Muscle of back (tissue), 11 donors: ENCODE results near the gene KCNQ2. TPM values are rescaled to one million over a fixed set of nuclear protein-coding genes. Genes with fewer than 3 reads are reported as not detected.

ENCODE experiments used
- DNase-seq, 3 donors: peaks; one replicate each; pipeline versions ENCODE4 v3.0.0 to v3.0.0-alpha.2; 2013
- polyA plus RNA-seq, 10 donors: library from polyadenylated mRNA; unstranded; fragments of 120-200 nt; gene quantifications; one replicate each; pipeline ENCODE4 v1.2.1, GENCODE V29; 2013; ENCODE audit not compliant: insufficient read length in 10 of 10

KCNQ2 gene
- polyA plus RNA-seq, 10 donors, result 2.6 to 8.1 (median 4.3) TPM

DNA sequence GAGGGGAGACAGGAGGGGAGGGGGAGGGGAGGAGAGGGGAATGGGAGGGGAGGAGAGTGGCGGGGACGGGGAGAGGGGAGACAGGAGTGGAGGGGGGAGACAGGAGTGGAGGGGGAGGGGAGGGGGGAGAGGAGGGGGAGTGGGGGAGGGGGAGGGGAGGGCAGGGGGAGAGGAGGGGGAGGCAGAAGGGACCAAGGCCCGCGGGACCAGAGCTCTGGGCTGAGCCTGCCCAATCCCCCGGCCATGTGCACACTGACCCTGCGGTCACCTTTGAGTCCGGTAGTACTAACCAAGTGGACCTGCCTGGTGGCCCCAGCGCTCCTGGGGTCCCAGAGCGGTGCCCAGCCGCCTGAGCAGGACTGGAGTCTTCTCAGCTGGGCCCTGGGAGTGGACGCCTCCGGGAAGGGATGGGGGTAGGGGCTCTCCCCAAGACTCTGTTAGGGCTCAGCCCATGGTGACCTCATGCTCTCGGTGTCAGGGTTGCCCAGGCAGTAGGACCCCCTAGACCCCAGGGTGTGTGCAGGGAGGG is 471 bp upstream of the KCNQ2 start:
- no peak for DNase-seq

DNA sequence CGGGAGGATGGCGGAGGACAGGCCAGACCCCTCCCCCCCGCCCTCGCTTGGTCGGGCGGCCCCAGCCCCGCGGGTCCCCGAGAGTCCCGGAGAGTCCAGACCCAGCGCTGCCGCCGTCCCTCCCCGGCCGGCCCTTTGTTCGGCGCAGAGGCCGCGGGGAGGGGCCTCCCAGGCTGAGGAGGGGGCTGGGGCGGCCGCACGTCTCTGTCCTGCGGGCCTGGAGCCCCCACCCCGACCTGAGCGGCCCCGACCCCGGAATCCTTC is 806 bp downstream of the KCNQ2 start:
- DNase-seq, result no peak

DNA sequence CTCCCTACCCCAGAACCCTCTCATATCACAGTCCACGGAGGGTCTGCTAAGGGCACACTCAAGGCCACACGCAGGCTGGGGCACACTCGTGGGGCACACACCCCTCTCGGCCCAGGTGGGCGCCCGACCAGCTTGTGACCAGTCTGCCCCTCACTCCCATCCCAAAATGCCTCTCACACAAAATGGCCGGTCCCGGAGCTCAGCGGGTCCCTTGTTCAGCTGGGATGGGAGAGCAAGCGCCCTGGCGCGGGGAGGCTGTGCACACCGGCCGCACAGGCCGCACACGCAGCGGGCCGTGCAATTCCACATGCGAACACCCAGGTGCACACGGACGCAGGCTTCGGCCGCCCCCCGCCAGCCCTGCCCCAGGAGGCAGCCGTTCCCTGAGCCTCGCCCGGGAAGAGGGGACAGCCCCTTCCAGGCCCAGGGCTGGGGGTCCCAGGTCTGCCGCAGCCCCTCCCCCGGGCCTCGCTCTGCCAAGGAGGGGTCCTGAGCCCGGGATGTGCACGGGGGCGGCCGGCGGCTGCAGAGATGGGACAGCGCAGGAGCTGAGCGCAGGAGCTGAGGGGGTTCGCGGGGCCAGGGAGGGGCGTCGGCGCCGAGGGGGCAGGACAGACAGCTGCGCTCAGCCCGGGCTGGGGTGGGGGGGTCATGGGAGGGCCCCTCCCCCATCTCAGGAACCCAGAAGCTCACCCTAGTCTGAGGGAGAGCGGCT is 1.3 kb downstream of the KCNQ2 start:
- DNase-seq, result no peak

DNA sequence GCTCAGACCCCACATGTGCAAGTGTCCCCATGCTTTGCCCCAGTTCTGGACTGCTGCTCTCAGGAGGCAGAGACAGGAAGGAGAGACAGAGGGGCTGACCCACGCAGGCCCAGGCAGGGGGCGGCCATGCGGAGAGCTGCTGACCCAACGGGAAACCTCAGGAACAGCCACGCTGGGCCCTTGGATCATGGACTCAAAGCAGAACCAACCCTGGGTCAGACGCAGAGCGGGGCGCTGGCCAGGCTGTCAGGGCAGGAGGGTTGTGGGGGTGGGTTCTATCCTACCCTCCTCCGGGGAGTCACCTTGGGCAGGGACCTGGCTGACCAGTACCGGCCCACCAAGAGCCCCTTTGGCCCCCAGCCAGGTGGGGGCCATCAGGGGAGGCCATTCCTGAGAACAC is 2.0 kb downstream of the KCNQ2 start:
- no peak for DNase-seq

DNA sequence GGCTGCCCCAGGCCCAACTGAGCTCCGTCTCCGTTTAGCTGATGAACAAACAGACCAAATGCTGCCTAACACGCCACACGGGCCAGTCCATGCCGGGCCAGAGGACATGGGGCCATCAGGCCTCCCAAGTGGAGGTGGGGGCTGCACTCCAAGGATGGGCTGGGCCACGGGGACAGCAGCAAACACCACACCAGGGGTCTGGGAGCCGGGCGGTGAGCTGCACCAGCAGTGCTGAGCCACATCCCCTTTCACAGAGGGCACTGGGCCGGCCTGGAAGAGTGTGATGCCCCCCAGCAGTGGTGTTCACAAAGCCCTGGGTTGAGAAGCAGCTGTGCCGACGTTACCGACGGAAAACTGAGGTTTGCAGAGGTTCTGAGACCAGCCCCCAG is 2.7 kb downstream of the KCNQ2 start:
- no peak for DNase-seq

DNA sequence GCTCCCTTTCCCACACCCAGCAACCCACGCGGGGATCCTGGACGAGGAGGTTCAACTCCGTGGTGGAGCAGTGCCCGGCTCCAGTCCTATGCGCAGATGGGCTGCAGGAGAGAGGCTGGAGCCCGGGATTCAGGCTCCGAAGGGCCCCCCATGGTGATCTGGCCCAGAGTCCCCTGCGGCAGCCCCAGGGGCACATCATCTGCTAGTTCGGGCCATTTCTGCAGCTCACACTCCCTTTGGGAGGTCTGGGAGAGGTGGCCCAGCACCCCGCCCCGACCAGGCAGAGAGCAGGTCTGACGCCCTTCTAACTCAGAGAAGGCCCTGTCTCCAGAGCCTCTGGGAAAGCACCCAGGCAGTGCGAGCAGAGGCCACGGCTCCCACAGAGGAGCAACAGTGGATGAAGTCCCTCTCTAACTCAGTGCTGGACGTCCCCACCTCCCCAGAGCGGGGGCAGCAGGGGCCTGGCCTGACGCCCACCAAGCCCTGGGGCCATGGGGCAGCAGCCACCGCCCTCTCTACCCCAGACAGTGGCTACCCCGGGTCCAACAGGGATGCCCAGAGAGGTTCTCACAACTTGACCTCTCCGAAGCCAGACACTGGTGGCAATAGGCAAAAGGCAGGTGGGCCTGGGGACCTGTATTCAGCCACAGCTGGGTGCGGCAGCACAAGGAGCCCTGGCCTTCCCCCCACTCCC is 3.3 kb downstream of the KCNQ2 start:
- DNase-seq, result no peak

- no peak for DNase-seq
Observed at GRCh38 chr20:63468421-63468820, 4.0 kb downstream of the KCNQ2 start.

GRCh38 chr20:63467294-63468083 is 5.0 kb downstream of the KCNQ2 start:
- DNase-seq, result no peak

DNA sequence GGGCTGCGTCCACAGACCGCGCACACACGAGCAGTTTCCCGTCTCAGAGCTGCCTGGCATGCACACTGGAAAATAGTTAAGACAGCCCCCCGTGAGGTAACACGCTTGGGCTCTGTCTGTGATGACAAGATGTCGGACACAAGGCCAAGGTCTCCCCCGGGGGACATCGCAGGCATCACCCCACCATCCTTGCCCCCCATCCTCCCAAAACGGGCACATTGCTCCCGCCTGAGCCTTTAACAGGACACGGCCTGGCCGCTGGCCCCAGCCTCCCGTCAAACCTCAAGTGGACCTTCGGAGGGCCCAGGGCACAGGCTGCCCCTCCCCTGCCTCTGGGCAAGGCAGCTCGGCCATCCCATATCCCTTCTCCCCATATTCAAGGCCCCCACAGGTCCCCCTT is 5.6 kb downstream of the KCNQ2 start:
- DNase-seq, result no peak

DNA sequence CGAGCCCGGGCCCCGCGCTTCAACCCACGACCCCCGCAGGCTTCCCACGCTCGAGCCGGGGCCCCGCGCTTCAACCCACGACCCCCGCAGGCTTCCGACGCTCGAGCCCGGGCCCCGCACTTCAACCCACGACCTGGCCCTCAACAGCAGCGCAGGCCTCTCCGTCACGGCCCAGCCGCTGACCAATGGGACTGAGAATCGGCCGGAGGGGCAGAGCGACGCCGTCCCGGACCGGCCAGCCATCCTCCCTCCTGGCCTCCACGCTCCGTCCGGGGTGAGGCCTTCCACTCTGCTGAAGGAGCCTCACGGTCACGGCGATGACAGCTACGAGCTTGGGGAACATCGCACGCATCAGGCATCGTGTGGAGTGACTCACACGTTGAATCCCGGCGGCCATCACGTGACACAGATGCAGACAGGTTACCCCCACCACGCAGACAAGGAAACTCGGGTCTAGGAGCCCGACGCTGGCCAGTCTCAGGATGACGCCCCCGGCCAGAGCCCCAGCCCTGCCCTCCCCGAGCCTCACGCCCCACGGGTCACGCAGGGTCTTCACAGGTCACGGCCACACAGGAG is 6.1 kb downstream of the KCNQ2 start:
- DNase-seq, result no peak

GRCh38 chr20:63465380-63466249 is 6.8 kb downstream of the KCNQ2 start:
- DNase-seq, result no peak

DNA sequence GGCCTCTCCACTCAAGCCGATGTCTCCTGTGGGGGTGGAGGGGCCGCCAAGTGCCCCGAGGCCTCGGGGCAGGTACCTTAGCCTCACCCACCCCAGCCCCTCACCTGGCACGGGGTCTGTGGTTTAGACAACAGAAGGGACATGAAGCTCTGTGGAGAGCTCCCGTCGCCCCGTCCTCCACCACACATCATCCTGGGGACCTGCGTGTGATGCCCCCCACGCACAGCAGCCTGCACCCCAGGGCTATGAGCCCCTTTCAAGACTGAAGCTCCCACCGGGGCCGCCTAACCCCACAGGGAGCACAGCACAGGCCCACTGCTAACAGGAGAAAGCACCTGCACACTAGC is 8.2 kb downstream of the KCNQ2 start:
- DNase-seq, result no peak

DNA sequence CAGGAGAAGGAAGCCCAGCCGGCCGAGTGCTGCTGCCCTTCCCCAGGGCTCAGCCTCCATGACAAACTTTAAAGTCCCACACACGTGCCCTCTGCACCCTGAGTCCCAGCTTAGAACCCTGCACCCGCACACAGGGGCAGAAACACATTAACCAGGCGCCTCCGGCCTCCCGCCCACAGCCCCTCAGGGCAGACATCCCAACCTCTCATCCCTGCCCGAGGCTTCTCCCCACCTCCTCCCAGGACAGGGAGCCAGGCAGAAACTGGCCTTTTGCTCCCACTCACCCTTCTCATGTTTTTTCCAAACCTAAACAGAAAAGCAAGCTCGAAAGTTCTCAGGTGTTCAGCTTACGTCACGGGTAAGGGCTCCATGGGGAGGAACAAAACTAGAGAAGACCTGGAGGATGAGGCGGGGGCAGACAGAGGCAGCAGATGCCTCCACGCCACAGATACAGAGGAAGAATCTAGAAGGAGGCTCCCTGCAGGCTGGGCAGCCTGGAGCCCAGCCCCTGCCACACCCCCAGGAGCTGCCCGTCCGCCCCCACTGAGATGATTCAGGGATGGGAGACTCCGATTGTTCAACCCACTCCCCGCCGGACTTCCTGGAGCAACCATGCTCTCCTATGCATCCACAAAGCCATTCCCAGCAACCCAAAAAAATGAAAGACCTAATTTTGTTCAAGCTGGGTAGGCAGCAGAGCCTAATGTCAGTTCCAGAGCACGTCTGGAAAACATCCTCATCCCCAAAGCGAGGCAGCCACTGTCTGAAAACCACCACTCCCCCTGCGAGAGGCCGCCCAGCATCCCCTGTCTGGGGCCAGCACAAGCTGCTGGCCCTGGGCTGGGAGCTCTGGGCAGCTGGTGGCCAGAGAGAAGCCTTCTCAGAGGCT is 8.8 kb downstream of the KCNQ2 start:
- no peak for DNase-seq

- DNase-seq, result no peak
Observed at GRCh38 chr20:63462244-63462643, 10.2 kb downstream of the KCNQ2 start.

GRCh38 chr20:63461104-63461763 is 11.2 kb downstream of the KCNQ2 start:
- no peak for DNase-seq

DNA sequence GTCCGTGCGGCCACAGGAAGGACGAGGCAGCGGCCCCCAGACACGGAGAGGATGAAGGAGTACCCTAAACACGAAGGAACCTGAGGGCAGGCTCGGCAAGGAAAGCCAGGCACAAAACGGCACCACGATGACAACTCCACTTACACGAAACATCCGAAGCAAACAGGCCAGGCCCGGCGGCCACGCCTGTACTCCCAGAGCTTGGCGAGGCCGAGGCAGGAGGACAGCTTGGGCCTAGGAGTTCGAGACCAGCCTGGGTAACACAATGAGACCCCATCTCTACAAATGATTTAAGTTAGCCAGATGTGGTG is 13.4 kb downstream of the KCNQ2 start:
- no peak for DNase-seq

- no peak for DNase-seq
Observed at GRCh38 chr20:63458170-63459069, 14.0 kb downstream of the KCNQ2 start.

GRCh38 chr20:63457737-63458136 is 14.7 kb downstream of the KCNQ2 start:
- no peak for DNase-seq
